DND-41 (cell line): ENCODE results near the gene MXD4.

Experiments used
- ATAC-seq: fragments of 200-7000 bp; cut with Tn5 transposase; 3 replicates; pipeline ENCODE4 v1.9.1; 2021; ENCODE audit warnings: low read depth; ENCODE audit not compliant: insufficient read depth
- DNase-seq: peaks from one replicate; pipeline ENCODE4 v3.0.0-alpha.2; 2020
- H2AFZ ChIP-seq: 2 replicates; pipeline ENCODE4 v1.6.0; 2012; ENCODE audit warnings: low read depth, low read length
- H3K27ac ChIP-seq: 2 replicates; pipeline ENCODE4 v1.5.1; 2012; ENCODE audit warnings: low read length, inconsistent platforms
- H3K27me3 ChIP-seq: fragments of 200-600 bp; sonication (generic); 2 replicates; pipeline ENCODE4 v1.6.0; 2012; ENCODE audit warnings: low read length, mild to moderate bottlenecking, inconsistent platforms; ENCODE audit not compliant: insufficient read depth, poor library complexity
- H3K36me3 ChIP-seq: 2 replicates; pipeline ENCODE4 v1.5.1; 2012; ENCODE audit warnings: low read length, inconsistent platforms; ENCODE audit not compliant: insufficient read depth
- H3K4me1 ChIP-seq: 2 replicates; pipeline ENCODE4 v1.5.1; 2012; ENCODE audit warnings: mild to moderate bottlenecking, low read length; ENCODE audit not compliant: insufficient read depth
- H3K4me2 ChIP-seq: 2 replicates; pipeline ENCODE4 v1.6.0; 2012; ENCODE audit warnings: mild to moderate bottlenecking, moderate library complexity, low read length, inconsistent platforms; ENCODE audit not compliant: insufficient read depth
- H3K4me3 ChIP-seq, 2 experiments: fragments of 200-600 bp in 1 of 2; shearing (Covaris generic) in 1 of 2; 2 replicates each; pipeline ENCODE4 v1.5.1; 2012 to 2016; ENCODE audit warnings: inconsistent platforms in 2 of 2, low read length in 2 of 2, mild to moderate bottlenecking in 2 of 2, low read depth in 1 of 2, moderate library complexity in 1 of 2
- H3K79me2 ChIP-seq: 2 replicates; pipeline ENCODE4 v1.6.0; 2012; ENCODE audit warnings: low read length, inconsistent platforms; ENCODE audit not compliant: insufficient read depth
- H3K9ac ChIP-seq: 2 replicates; pipeline ENCODE4 v1.6.0; 2012; ENCODE audit warnings: low read depth, mild to moderate bottlenecking, inconsistent platforms, low read length, moderate library complexity
- H3K9me3 ChIP-seq: 2 replicates; pipeline ENCODE4 v1.5.1; 2012; ENCODE audit warnings: low read length, moderate library complexity, mild to moderate bottlenecking, inconsistent platforms; ENCODE audit not compliant: insufficient read depth, severe bottlenecking
- H4K20me1 ChIP-seq: 2 replicates; pipeline ENCODE4 v1.6.0; 2012; ENCODE audit warnings: low read length; ENCODE audit not compliant: insufficient read depth
- EZH2 ChIP-seq: IDR thresholded peaks from 3 replicates; pipeline ENCODE4 v1.6.1; 2012; ENCODE audit warnings: borderline replicate concordance, low read depth, mild to moderate bottlenecking, moderate library complexity, low read length, inconsistent platforms; ENCODE audit not compliant: severe bottlenecking
- TF ChIP-seq, protein P1 (sequence below): IDR thresholded peaks from 2 replicates; pipeline ENCODE4 v1.5.1; 2012; ENCODE audit warnings: borderline replicate concordance, low read length, moderate library complexity, mild to moderate bottlenecking; ENCODE audit not compliant: poor library complexity, severe bottlenecking; ENCODE audit errors: extremely low read depth

MXD4 gene

DNA sequence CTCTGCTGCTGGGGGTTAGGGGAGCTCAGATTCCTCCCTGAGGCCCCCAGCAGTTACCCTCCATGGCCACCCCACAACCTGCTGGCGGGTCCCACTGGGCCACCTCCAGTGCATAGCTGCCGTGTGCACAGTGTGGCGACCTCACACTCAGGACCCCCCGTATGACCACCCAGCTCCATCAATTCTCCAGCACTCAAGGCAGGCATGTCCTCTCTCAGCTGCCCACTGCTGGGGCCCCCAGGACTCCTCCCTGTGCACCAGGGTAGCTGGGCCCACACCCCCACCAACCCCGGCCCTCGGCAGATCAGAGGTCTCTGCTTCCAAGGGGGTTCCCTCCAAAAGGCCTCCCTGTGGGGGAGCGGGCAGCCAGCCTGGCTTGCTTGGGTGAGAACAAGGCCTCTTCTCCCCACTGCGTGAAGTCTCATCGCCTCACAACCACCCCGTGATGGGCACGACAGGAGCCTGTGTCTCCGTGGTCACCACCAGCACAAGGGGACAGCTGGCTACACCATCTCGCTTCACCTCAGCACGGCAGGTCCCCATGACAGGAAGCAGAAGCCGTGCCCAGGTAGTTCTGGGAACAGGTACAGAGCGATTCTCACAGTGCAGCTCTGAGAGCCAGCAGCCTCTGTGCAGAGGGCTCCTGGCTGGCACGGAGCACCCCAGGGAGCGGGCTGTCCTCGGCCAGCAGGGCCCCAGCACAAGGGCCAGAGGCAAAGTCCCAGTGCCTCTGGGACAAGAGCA, 15.4 kb downstream of the MXD4 start:
- Histone ChIP-seq H3K27ac (no peak overlapping the region), H3K36me3 (peaks cover 27% of the 10 kb centered on the region), H2AFZ (no peak overlapping the region), H3K4me1 (peaks cover 4% of the 10 kb centered on the region), H3K79me2 (peaks cover 3% of the 10 kb centered on the region), H3K9ac (no peak overlapping the region), H4K20me1 (peaks cover 11% of the 10 kb centered on the region), H3K4me2 (no peak overlapping the region), H3K9me3 (no peaks in the 10 kb centered on the region), H3K4me3 (no peak overlapping the region), H3K27me3 (no peaks in the 10 kb centered on the region)
- DNase-seq: no peak
- no peak for TF ChIP-seq EZH2
- TF ChIP-seq, protein P1, sequence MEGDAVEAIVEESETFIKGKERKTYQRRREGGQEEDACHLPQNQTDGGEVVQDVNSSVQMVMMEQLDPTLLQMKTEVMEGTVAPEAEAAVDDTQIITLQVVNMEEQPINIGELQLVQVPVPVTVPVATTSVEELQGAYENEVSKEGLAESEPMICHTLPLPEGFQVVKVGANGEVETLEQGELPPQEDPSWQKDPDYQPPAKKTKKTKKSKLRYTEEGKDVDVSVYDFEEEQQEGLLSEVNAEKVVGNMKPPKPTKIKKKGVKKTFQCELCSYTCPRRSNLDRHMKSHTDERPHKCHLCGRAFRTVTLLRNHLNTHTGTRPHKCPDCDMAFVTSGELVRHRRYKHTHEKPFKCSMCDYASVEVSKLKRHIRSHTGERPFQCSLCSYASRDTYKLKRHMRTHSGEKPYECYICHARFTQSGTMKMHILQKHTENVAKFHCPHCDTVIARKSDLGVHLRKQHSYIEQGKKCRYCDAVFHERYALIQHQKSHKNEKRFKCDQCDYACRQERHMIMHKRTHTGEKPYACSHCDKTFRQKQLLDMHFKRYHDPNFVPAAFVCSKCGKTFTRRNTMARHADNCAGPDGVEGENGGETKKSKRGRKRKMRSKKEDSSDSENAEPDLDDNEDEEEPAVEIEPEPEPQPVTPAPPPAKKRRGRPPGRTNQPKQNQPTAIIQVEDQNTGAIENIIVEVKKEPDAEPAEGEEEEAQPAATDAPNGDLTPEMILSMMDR: no peak
- ATAC-seq: no peak

DNA sequence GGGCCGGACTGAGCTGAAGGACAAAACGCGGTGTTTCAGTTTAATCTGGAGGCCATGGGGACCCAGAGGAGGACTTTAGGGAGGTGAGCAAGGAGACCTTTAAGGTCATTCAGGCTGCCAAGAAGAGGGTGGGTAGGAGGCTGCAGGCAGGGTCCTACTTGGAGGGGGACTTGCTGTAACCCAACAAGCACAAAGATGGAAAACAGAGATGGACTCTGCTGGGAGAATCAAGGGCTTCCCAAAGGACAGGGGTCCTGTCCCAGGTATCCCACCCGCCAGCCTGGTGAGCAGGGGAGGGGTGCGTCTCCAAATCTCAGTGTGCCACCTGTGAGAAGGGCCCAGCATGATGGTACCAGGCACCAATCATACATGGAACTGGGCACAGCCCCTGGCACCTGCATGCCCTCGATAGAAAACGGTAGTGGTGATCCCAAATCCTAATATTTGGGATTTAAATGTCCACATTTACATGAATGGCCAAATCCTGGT, 16.1 kb downstream of the MXD4 start:
- no peak for TF ChIP-seq EZH2
- TF ChIP-seq, protein P1: no peak
- H3K4me2 ChIP-seq: no peak overlapping the region
- no peak overlapping the region for H3K27ac ChIP-seq
- H3K27me3 ChIP-seq: no peaks in the 10 kb centered on the region
- H3K36me3 ChIP-seq: peaks cover 20% of the 10 kb centered on the region
- no peak overlapping the region for H3K9ac ChIP-seq
- H2AFZ ChIP-seq: no peak overlapping the region
- H4K20me1 ChIP-seq: peaks cover 18% of the 10 kb centered on the region
- peaks cover 7% of the 10 kb centered on the region for H3K4me1 ChIP-seq
- H3K9me3 ChIP-seq: no peaks in the 10 kb centered on the region
- H3K79me2 ChIP-seq: peaks cover 10% of the 10 kb centered on the region
- no peak for ATAC-seq
- H3K4me3 ChIP-seq: no peak overlapping the region
- DNase-seq: no peak

DNA sequence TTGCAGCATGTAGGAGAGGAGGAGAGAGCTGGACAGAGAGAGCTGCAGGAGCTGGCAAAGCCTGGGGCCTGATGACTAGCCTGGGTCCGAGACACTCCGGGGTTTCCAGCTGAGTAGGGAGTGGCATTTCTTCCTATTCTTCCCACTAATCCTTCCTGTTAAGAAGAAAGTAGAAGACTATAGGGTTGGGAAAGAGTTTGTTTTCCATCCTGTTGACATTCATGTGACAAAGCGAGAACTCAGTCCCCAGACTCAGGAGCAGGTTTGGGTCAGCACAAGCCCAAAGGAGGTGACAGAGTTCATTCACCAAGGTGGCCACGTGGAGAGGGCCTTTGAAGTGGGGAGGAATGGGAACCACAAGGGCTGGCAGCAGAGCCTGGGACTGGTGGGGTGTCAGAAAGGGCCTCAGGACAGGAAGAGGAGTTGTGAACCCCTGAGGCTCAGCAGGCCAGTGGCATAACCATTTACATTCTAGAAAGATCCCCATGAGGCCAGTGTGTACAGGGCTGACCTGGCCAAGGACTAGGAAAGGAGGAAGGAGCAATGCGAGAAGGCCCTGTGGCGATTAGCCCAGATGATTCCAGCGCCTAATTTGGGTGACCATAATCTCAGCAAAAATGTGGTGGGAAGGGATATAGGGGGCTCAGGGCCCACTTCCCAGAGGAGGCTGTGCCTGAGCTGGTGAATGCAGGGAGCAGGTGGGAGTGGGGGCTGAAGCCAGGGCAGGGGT, 16.7 kb downstream of the MXD4 start:
- H3K9me3 ChIP-seq: no peaks in the 10 kb centered on the region
- H3K27me3 ChIP-seq: no peaks in the 10 kb centered on the region
- H2AFZ ChIP-seq: no peak overlapping the region
- no peak overlapping the region for H3K27ac ChIP-seq
- H4K20me1 ChIP-seq: peaks cover 24% of the 10 kb centered on the region
- ATAC-seq (no peak), DNase-seq (peak; percentile 9)
- H3K4me3 ChIP-seq: no peak overlapping the region
- TF ChIP-seq, protein P1: no peak
- no peak for TF ChIP-seq EZH2
- H3K36me3 ChIP-seq: peaks cover 16% of the 10 kb centered on the region
- H3K4me2 ChIP-seq: no peak overlapping the region
- H3K79me2 ChIP-seq: peaks cover 17% of the 10 kb centered on the region
- H3K4me1 ChIP-seq: peaks cover 13% of the 10 kb centered on the region
- no peak overlapping the region for H3K9ac ChIP-seq
